Loucy (cell line): ENCODE data around the gene TMED5.

Experiments
- H2AFZ ChIP-seq: fragments of 200-600 bp; sonication (generic); 2 replicates; pipeline ENCODE4 v1.6.0; 2016; ENCODE audit warnings: antibody characterized with exemption, mild to moderate bottlenecking, low read length, moderate library complexity
- H3F3A ChIP-seq: fragments of 200-600 bp; 2 replicates; pipeline ENCODE4 v1.6.0; 2016; ENCODE audit warnings: antibody characterized with exemption, low read depth, mild to moderate bottlenecking
- H3K27me3 ChIP-seq: fragments of 200-600 bp; sonication (generic); 2 replicates; pipeline ENCODE4 v1.6.1; 2014; ENCODE audit warnings: low read length, mild to moderate bottlenecking; ENCODE audit not compliant: insufficient read depth, poor library complexity, severe bottlenecking
- H3K36me3 ChIP-seq: fragments of 200-600 bp; sonication (generic); 2 replicates; pipeline ENCODE4 v1.6.1; 2016; ENCODE audit warnings: low read length; ENCODE audit not compliant: insufficient read depth
- H3K4me1 ChIP-seq: fragments of 200-600 bp; sonication (generic); 2 replicates; pipeline ENCODE4 v1.5.1; 2014; ENCODE audit warnings: low read length, mild to moderate bottlenecking; ENCODE audit not compliant: insufficient read depth, poor library complexity, severe bottlenecking
- H3K4me2 ChIP-seq: fragments of 200-600 bp; sonication (generic); 2 replicates; pipeline ENCODE4 v1.6.0; 2014; ENCODE audit warnings: antibody characterized with exemption, low read length, low read depth, mild to moderate bottlenecking; ENCODE audit not compliant: poor library complexity, severe bottlenecking
- H3K4me3 ChIP-seq: fragments of 200-600 bp; sonication (generic); 2 replicates; pipeline ENCODE4 v1.5.1; 2014; ENCODE audit warnings: low read length, mild to moderate bottlenecking, mixed read lengths; ENCODE audit not compliant: poor library complexity, severe bottlenecking
- H3K79me2 ChIP-seq: fragments of 200-600 bp; sonication (generic); 2 replicates; pipeline ENCODE4 v1.6.1; 2014; ENCODE audit warnings: low read length; ENCODE audit not compliant: insufficient read depth
- H3K9ac ChIP-seq: fragments of 200-600 bp; sonication (generic); 2 replicates; pipeline ENCODE4 v1.6.0; 2014; ENCODE audit warnings: mild to moderate bottlenecking, low read depth, low read length, moderate library complexity; ENCODE audit not compliant: poor library complexity, severe bottlenecking
- H3K9me2 ChIP-seq: fragments of 200-600 bp; sonication (generic); replicated peaks from 2 replicates; pipeline ENCODE4 v1.6.1; 2016; ENCODE audit warnings: low read depth, low read length, mixed read lengths
- H3K9me3 ChIP-seq: fragments of 200-600 bp; sonication (generic); 2 replicates; pipeline ENCODE4 v1.6.1; 2014; ENCODE audit warnings: mild to moderate bottlenecking, antibody characterized with exemption, low read length, low read depth; ENCODE audit not compliant: insufficient read depth
- H4K20me1 ChIP-seq: fragments of 200-600 bp; sonication (generic); 2 replicates; pipeline ENCODE4 v1.6.0; 2014; ENCODE audit warnings: antibody characterized with exemption, low read length, mild to moderate bottlenecking; ENCODE audit not compliant: insufficient read depth, poor library complexity, severe bottlenecking
- CTCF ChIP-seq: fragments of 200-600 bp; sonication (generic); conservative IDR thresholded peaks from 2 replicates; pipeline ENCODE4 v1.5.1; 2014; ENCODE audit warnings: mild to moderate bottlenecking, antibody characterized with exemption, low read length
- EZH2phosphoT487 ChIP-seq: fragments of 200-600 bp; IDR thresholded peaks from 2 replicates; pipeline ENCODE4 v1.6.1; 2018; ENCODE audit warnings: antibody characterized with exemption, mild to moderate bottlenecking, moderate library complexity, borderline replicate concordance

TMED5 gene

GRCh38 chr1:93137604-93138292, 42.5 kb downstream of the TMED5 start:
- no peak overlapping the region for H3K4me2 ChIP-seq
- no peaks in the 10 kb centered on the region for H3K79me2 ChIP-seq
- no peaks in the 10 kb centered on the region for H3K9me3 ChIP-seq
- H3K36me3 ChIP-seq: peaks cover 84% of the 10 kb centered on the region
- H3K4me1 ChIP-seq: no peaks in the 10 kb centered on the region
- H3K9me2 ChIP-seq: no peaks in the 10 kb centered on the region
- H3F3A ChIP-seq: no peaks in the 10 kb centered on the region
- no peak overlapping the region for H2AFZ ChIP-seq
- TF ChIP-seq EZH2phosphoT487: no peak
- TF ChIP-seq CTCF: no peak
- no peaks in the 10 kb centered on the region for H3K27me3 ChIP-seq
- no peak overlapping the region for H3K4me3 ChIP-seq
- H4K20me1 ChIP-seq: no peaks in the 10 kb centered on the region
- H3K9ac ChIP-seq: no peak overlapping the region

- Histone ChIP-seq H3K36me3 (peaks cover 89% of the 10 kb centered on the region), H3F3A (no peaks in the 10 kb centered on the region)
Measured at GRCh38 chr1:93136445-93136844, 43.8 kb downstream of the TMED5 start.

GRCh38 chr1:93132638-93133037, 47.6 kb downstream of the TMED5 start:
- no peak overlapping the region for H3K4me2 ChIP-seq

More at GRCh38 chr1:93136445-93136844, 43.8 kb downstream of the TMED5 start:
- TF ChIP-seq CTCF (no peak), EZH2phosphoT487 (no peak)
- 0 out of 2 replicates have a peak, but pooled peaks cover 1% of the 10 kb centered on the region for H3K79me2 ChIP-seq
- peaks cover 6% of the 10 kb centered on the region for H4K20me1 ChIP-seq
- no peaks in the 10 kb centered on the region for H3K4me1 ChIP-seq
- no peaks in the 10 kb centered on the region for H3K9me3 ChIP-seq
- no peaks in the 10 kb centered on the region for H3K27me3 ChIP-seq
- no peak overlapping the region for H2AFZ ChIP-seq
- H3K9ac ChIP-seq: no peak overlapping the region
- H3K4me2 ChIP-seq: no peak overlapping the region
- no peak overlapping the region for H3K4me3 ChIP-seq
- H3K9me2 ChIP-seq: no peaks in the 10 kb centered on the region

More at GRCh38 chr1:93132638-93133037, 47.6 kb downstream of the TMED5 start:
- Histone ChIP-seq H3K79me2 (0 out of 2 replicates have a peak, but pooled peaks cover 5% of the 10 kb centered on the region), H3F3A (no peaks in the 10 kb centered on the region), H3K9me3 (no peaks in the 10 kb centered on the region), H3K4me1 (no peaks in the 10 kb centered on the region), H3K9ac (no peak overlapping the region), H3K4me3 (no peak overlapping the region), H3K36me3 (peaks cover 97% of the 10 kb centered on the region), H4K20me1 (peaks cover 11% of the 10 kb centered on the region), H3K27me3 (no peaks in the 10 kb centered on the region), H2AFZ (no peak overlapping the region), H3K9me2 (no peaks in the 10 kb centered on the region)
- TF ChIP-seq EZH2phosphoT487 (no peak), CTCF (no peak)
